ENCODE results near the gene AFF3. TPM values are rescaled to one million over a fixed set of nuclear protein-coding genes. Genes with fewer than 3 reads are reported as not detected.

Gene AFF3
- total and polyA plus RNA-seq, 4 donors = 0.48 to 5.3 (median 2.3) TPM

GRCh38 chr2:100054426-100054825 is 88.0 kb downstream of the AFF3 start:
- Histone ChIP-seq H3K9ac (ENCODE audit: low read depth in 1 of 2, low read length in 2 of 2) (no peak overlapping the region), H3K4me1 (ENCODE audit: control insufficient read depth in 4 of 4, insufficient read depth in 4 of 4, low read length in 3 of 4) (no peaks in the 10 kb centered on the region), H3K4me3 (ENCODE audit: low read depth in 1 of 3, low read length in 3 of 3) (no peak overlapping the region), H3K27me3 (ENCODE audit: control insufficient read depth in 4 of 4, insufficient read depth in 4 of 4, low read length in 3 of 4) (no peaks in the 10 kb centered on the region), H3K9me3 (ENCODE audit: control insufficient read depth in 4 of 4, low read length in 3 of 4) (no peaks in the 10 kb centered on the region), H3K36me3 (ENCODE audit: control insufficient read depth in 4 of 4, insufficient read depth in 3 of 4, low read depth in 1 of 4, low read length in 3 of 4) (no peaks in the 10 kb centered on the region), H3K27ac (ENCODE audit: low read depth in 1 of 2, low read length in 2 of 2) (no peak overlapping the region)
- WGBS = 95% methylated on average over 2 of the region's 2 CpGs
- TF ChIP-seq HNF4A (conservative IDR thresholded peaks at IDR 0.05) = no peak
- TF ChIP-seq, protein P1, sequence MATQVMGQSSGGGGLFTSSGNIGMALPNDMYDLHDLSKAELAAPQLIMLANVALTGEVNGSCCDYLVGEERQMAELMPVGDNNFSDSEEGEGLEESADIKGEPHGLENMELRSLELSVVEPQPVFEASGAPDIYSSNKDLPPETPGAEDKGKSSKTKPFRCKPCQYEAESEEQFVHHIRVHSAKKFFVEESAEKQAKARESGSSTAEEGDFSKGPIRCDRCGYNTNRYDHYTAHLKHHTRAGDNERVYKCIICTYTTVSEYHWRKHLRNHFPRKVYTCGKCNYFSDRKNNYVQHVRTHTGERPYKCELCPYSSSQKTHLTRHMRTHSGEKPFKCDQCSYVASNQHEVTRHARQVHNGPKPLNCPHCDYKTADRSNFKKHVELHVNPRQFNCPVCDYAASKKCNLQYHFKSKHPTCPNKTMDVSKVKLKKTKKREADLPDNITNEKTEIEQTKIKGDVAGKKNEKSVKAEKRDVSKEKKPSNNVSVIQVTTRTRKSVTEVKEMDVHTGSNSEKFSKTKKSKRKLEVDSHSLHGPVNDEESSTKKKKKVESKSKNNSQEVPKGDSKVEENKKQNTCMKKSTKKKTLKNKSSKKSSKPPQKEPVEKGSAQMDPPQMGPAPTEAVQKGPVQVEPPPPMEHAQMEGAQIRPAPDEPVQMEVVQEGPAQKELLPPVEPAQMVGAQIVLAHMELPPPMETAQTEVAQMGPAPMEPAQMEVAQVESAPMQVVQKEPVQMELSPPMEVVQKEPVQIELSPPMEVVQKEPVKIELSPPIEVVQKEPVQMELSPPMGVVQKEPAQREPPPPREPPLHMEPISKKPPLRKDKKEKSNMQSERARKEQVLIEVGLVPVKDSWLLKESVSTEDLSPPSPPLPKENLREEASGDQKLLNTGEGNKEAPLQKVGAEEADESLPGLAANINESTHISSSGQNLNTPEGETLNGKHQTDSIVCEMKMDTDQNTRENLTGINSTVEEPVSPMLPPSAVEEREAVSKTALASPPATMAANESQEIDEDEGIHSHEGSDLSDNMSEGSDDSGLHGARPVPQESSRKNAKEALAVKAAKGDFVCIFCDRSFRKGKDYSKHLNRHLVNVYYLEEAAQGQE (IDR thresholded peaks at IDR 0.05) = no peak
- no peak for DNase-seq (ENCODE audit: low spot score)

DNA sequence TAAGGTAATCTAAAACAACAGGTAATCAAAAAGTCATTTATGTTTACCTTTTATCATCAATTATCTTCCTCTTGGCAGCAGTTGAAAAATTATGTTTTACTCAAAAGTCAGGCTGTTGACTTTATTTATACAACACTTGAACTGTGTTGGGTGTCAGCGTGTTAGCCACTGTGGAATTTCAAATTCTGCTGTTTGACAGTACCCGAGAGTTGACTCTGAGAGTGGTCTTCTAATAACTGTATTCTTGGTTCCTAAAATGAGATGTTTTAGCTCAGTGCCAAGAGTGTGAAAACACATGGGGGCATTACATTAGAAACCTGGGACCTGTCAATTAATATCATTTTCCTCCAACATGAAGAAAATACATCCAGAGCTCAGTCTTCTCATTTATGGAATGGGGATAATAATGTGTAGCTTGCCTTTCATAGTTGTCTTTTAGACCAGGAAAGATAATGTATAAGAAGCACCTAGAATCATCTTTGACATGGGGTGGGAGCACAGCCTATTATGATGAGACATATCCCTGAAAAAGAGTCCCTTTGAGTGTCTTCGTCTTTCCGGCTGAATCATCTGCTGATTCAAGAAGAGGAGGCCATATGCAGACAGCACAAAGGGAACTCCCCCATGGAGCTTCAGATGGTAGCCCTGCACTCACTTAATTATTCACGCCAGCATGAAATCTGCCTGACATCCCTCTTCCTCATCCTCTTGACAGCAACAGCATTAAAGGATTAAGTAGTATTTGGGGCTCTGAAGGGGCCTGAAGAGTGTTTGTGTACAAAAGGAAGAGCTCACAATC is 89.1 kb downstream of the AFF3 start:
- Histone ChIP-seq H3K27me3 (ENCODE audit: control insufficient read depth in 4 of 4, insufficient read depth in 4 of 4, low read length in 3 of 4) (no peaks in the 10 kb centered on the region), H3K9me3 (ENCODE audit: control insufficient read depth in 4 of 4, low read length in 3 of 4) (no peaks in the 10 kb centered on the region), H3K9ac (ENCODE audit: low read depth in 1 of 2, low read length in 2 of 2) (no peak overlapping the region), H3K36me3 (ENCODE audit: control insufficient read depth in 4 of 4, insufficient read depth in 3 of 4, low read depth in 1 of 4, low read length in 3 of 4) (no peaks in the 10 kb centered on the region), H3K27ac (ENCODE audit: low read depth in 1 of 2, low read length in 2 of 2) (no peak overlapping the region), H3K4me3 (ENCODE audit: low read depth in 1 of 3, low read length in 3 of 3) (no peak overlapping the region), H3K4me1 (ENCODE audit: control insufficient read depth in 4 of 4, insufficient read depth in 4 of 4, low read length in 3 of 4) (no peaks in the 10 kb centered on the region)
- WGBS = 93% methylated on average over 5 of the region's 5 CpGs
- TF ChIP-seq GABPA (IDR thresholded peaks at IDR 0.05 in 1 of 2, conservative IDR thresholded peaks at IDR 0.05 in 1 of 2) (no peak), ZBTB33 (IDR thresholded peaks at IDR 0.05) (no peak), EGR1 (IDR thresholded peaks at IDR 0.05; ENCODE audit: low read depth in 2 of 2) (no peak), SP1 (IDR thresholded peaks at IDR 0.05) (no peak), TAF1 (conservative IDR thresholded peaks at IDR 0.05) (no peak), NR2F2 (IDR thresholded peaks at IDR 0.05) (no peak), FOXA1 (IDR thresholded peaks at IDR 0.05) (no peak)
- TF ChIP-seq, protein P2, sequence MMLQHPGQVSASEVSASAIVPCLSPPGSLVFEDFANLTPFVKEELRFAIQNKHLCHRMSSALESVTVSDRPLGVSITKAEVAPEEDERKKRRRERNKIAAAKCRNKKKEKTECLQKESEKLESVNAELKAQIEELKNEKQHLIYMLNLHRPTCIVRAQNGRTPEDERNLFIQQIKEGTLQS (IDR thresholded peaks at IDR 0.05) = no peak
- TF ChIP-seq, protein P1 (IDR thresholded peaks at IDR 0.05) = no peak
- DNase-seq (ENCODE audit: low spot score) = no peak

Data from liver (tissue), 9 donors.